ENCODE results near the gene ESYT2.
A peak's percentile ranks its signal among the peaks of the same experiment; 100 is the strongest.
"Not testable (repeated sequence)": the region's sequence is repeated elsewhere in the genome, so short reads cannot be mapped to it uniquely, and the experiment has no call there.

The ESYT2 gene

DNA sequence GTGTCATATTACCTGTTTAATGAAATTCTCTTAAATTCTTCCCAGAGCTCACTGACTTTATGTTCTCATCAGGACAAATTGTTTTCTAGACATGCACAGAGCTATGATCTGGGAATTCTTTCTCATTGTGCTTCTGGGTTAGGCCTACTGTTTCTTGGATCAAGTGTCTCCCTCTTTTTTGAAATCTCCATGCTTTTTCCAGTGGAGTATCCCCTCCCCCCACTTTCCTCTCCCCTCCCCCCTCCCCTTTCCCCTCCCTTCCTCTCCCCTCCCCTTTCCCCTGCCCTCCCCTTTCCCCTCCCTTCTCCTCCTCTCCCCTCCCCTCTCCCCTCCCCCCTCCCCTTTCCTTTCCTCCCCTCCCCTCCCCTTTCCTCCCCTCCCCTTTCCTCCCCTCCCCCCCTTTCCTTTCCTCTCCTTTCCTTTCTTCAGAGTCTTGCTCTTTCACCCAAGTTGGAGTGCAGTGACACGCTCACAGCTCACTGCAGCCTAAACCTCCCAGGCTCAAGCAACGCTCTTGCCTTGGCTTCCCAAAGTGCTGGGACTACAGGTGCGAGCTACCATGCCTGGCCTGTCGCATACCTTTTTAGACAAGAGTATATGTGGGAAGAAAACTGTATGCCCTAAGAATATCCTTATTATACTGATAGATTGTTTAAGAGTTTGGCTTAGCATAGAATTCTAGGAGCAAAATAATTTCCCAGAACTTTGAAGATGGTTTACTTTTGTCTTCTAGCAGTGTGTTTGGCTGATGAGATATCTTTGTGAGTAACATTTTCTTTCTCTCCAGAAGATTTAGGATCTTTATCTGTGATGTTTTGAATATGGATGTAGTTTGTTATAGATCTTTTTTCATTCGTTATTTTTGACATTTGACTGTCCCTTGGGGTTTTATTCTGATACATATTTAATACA, 29.5 kb upstream of the ESYT2 start:
- DNase-seq (ENCODE audit: low spot score): no peak

GRCh38 chr7:158856883-158857668, 27.8 kb upstream of the ESYT2 start:
- DNase-seq (ENCODE audit: low spot score): no peak

DNA sequence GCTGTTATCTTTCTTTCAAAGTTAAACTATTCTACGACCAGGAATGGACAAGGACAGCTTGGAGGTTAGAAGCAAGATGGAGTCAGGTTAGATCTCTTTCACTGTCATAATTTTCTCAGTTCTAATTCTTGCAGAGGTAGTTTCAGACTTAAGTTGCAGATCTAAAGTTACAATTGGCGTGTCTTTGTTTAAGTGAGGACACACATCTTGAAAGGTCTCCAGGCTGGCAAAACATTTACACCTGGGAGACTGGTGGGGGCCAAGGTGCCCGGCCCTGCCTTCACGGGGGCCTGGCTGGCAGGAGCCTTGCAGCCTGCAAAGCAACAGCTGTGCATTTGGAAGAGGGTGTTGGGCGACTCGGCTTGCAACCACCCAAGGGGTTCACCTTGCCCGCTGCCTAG, 25.4 kb upstream of the ESYT2 start:
- no peak for DNase-seq (ENCODE audit: low spot score)

DNA sequence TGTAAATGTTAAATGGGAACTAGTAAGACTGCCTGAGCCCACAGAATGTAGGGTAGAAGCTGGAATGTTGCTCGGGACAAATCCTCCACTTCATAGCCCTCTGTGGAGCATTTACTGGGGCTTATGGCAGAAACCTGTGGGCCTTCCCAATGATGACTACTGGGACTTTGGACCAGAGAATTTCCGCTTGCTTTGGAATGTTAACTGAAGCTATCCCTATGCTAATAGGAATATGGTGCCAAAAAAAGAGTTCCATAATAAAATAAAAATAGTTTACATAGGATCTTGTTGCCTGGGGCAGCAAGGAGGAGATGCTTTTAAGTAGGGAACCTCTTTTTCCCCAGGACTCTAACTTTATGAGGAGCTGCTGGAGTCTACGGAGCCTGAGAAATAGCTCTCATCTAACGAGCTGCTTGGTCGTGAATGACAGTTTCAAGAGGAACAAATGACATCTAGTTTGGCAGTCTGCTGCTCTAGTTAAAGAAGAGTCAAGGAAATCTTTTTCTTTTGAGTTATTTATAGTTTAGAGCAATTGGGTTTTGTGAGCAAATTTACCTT, 21.3 kb upstream of the ESYT2 start:
- no peak for DNase-seq (ENCODE audit: low spot score)

DNA sequence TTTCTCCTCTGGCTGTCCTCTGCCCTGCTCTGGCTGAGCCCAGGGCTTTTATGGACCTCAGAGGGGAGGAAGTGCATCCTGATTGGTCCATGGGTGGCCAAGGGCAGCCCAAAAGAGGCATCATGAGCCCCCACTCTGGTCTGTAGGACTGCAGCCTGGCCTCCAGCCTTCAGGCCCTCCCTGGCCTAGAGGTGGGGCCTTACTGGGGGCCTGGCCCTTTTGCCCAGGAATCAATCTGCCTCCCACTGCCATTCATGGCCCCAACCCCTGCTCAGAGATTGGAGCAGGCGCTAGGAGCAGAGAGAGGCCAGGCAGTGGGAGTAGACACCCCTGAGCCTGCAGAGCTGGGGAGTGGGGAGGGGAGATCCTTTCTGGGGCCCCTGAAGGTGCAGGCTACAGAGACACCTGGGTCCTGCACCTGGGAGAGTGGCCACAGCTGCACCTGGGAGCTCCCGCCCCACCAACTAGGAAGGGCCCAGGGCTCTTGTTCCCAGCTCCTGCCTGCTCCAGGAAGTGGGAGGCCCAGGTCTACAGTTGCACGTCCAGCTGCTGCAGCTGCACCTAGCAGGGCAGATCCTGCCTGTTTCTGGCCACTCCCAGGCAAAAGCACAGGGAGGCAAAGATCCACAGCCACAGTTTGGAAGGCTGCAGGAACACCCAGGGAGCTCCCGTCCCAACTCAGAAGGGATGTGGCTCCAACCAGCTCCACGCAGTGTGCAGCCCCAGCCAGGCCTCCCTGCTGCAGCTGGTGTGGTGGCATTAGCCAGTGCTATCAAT, 20.6 kb upstream of the ESYT2 start:
- DNase-seq (ENCODE audit: low spot score): no peak

DNA sequence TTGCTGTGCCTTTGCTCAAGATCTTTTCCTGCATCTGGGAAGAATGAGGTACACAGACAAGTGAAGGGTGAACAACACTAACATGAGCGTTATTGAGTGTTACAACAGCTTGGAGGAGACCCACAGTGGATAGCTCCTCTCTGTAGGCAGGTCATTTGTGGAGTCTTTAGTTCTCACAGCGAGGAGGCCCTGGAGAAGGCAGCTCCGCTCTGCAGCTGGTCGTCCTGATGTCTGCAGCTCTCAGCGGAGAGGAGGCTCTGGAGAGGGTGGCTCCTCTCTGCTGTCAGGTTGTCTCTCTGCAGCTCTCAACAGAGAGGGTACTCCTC, 20.1 kb upstream of the ESYT2 start:
- no peak for DNase-seq (ENCODE audit: low spot score)

DNA sequence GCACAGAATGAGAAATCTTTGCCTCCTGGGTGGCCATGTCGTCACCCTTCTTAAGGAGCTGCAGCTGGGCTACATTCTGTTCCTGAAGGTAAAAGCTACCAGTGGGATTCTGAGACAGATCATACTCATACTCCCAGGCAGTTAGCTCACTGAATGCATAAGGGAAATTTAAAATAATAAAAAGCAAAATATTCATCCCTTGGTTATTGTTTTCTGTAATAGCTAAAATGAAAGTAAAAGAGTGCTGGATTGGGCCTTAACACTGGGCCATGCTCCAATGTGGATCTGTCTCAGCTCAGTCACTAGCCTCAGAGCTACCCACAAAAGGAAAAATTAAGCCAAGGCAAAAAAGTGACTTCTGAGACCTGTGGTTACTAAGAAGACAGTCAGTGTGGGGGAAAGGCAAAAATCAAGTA, 18.1 kb upstream of the ESYT2 start:
- no peak for DNase-seq (ENCODE audit: low spot score)

- DNase-seq (ENCODE audit: low spot score): no peak
These were observed 17.0 kb upstream of the ESYT2 start for GRCh38 chr7:158846304-158846703.

DNA sequence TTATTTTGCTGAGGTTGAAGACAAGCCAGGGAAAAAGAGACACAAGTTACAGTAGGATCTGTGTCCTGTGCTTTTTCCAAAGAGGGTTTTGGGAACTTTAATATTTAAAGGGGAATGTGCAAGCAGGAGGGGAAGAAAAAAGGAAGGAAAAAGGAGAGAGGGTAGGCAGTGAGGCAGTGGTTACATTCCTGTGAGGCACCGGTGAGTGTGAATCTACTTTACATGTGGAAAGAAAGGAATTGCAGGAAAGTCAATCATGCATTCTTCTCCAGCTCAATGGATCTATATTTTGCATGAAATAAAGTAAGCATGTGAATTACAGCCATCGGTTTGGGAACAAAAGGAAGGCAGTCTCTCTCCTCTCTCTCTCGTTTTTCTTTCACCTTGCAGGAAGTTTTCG, 14.5 kb upstream of the ESYT2 start:
- no peak for DNase-seq (ENCODE audit: low spot score)

DNA sequence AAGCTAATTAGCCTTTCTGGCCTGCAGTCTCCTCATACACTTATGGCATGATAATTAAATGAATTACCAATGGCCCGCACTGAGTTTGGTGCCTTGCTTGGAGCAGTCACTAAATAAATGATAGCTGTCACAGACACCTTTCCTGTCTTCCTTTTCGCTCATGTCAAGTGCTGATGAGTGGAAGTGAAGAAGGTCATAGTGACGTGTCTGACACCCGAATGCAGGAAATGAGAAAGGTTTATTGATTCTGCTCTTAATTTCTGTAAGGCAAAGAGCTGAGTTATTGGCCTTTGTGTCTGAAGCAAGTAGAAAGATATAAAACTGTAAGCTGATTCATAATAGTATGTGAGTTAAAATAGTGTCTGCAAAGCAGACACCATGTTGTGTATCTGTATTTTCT, 13.2 kb upstream of the ESYT2 start:
- no peak for DNase-seq (ENCODE audit: low spot score)

GRCh38 chr7:158840604-158841003, 11.3 kb upstream of the ESYT2 start:
- DNase-seq (ENCODE audit: low spot score): no peak

DNA sequence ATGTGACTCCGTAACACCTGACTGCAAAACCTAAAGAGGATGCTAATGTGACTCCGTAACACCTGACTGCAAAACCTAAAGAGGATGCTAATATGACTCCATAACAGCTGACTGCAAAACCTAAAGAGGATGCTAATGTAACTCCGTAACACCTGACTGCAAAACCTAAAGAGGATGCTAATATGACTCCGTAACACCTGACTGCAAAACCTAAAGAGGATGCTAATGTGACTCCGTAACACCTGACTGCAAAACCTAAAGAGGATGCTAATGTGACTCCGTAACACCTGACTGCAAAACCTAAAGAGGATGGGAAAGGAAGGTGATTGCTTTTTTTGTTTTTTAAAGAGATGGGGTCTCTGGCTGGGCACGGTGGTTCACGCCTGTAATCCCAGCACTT, 9.9 kb upstream of the ESYT2 start:
- not testable (repeated sequence) for DNase-seq (ENCODE audit: low spot score)

DNA sequence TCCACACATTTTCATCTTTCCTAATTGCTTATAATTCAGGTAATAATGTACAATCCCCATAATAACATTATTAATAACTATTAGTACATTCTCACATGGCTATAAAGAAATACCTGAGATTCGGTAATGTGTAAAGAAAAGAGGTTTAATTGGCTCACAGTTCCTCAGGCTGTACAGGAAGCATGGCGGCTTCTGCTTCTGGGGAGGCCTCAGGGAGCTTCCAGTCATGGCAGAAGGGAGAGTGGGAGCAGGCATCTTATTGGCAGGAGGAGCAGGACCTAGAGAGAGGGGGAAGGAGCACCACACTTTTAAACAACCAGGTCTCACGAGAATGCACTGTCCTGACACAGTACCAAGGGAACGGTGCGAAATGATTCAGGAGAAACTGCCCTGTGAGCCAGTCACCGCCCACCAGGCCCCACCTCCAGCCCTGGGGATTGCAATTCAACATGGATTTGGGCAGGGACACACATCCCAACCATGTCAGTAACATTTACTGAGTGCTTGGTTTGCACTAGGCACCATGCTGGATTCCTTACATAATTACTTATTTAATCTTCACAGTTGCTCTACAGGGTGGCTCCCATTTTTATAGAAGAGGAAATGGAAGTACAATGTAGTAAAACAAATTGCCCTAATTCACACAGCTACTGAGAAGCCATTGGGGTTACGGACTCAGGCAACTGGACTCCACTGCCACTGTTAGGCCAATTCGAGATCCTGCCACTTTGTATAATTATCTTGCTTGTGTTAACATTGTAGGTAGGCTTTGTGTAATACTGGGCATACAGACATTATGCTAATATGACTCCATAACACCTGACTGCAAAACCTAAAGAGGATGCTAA, 8.7 kb upstream of the ESYT2 start:
- no peak for DNase-seq (ENCODE audit: low spot score)

DNA sequence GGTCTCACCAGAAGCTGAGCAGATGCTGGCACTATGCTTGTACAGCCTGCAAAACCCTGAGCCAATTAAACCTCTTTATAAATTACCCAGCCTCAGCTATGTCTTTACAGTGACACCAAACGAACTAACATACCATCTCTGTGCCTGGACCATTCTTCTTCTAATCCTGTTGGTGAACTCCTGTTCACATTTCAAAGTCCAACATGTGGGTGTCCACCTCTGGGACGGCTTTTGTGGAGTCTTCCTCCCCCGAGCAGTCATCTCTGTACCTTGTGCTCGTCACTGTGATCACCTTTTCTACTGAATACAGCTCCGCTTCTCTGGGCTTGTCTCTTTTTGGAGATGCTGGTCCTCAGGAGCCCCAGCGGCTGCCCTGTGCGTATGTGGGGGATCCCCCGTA, 7.4 kb upstream of the ESYT2 start:
- no peak for DNase-seq (ENCODE audit: low spot score)

DNA sequence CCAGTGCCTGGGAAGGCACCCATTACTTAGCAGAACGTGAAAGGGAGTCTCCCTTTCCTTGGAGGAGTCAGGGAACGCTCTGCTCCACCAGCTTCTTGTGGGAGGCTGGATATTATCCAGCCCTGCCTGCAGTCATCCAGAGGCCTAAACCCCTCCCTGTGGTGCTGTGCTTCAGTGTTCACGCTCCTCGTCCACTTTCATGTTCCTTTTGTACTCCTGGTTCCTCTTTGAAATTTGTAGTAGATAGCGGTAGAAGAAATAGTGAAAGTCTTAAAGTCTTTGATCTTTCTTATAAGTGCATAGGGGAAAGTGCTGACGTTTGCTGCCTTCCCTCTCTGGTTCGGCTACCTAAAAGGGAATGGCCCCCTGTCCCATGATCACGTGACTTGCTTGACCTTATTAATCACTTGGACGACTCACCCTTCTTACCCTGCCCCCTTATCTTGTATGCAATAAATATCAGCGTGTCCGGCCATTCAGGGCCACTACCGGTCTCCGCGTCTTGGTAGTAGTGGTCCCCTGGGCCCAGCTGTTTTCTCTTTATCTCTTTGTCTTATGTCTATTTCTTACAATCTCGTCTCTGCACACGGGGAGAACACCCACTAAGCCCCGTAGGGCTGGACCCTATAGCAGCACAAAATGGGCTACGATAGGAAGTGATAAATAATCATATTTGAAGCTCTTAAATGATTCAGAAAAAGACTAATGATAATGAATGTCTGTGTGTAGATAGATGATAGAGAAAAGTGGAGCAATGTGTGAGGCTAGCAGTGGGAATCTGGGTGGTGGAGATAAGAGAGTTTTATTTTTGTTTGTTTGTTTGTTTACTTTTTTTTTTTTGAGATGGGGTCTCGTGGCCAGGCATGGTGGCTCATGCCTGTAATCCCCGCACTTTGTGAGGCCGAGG, 5.8 kb upstream of the ESYT2 start:
- DNase-seq (ENCODE audit: low spot score): no peak

- DNase-seq (ENCODE audit: low spot score): no peak
These were observed 3.7 kb upstream of the ESYT2 start for GRCh38 chr7:158832994-158833393.

- DNase-seq (ENCODE audit: low spot score): no peak
These were observed 2.4 kb upstream of the ESYT2 start for GRCh38 chr7:158831738-158832091.

- no peak for DNase-seq (ENCODE audit: low spot score)
These were observed 958 bp upstream of the ESYT2 start for GRCh38 chr7:158830211-158830723.

- DNase-seq (ENCODE audit: low spot score): peak; percentile 59
These were observed 328 bp downstream of the ESYT2 start for GRCh38 chr7:158829021-158829341.
